Duodenal mucosa (tissue), 2 donors: ENCODE measurements around the gene HK1.

ENCODE experiments used
- H3K27ac ChIP-seq: one replicate; pipeline ENCODE4 v1.7.0; 2013; ENCODE audit warnings: low read depth, low read length
- H3K27me3 ChIP-seq, 2 donors: one replicate each; pipeline ENCODE4 v1.7.0; 2013; ENCODE audit warnings: low read length in 2 of 2, control low read depth in 1 of 2; ENCODE audit not compliant: insufficient read depth in 2 of 2, control insufficient read depth in 1 of 2
- H3K36me3 ChIP-seq, 2 donors: one replicate each; pipeline ENCODE4 v1.7.0; 2013; ENCODE audit warnings: low read length in 2 of 2, control low read depth in 1 of 2; ENCODE audit not compliant: insufficient read depth in 2 of 2, control insufficient read depth in 1 of 2
- H3K4me1 ChIP-seq, 2 donors: one replicate each; pipeline ENCODE4 v1.7.0; 2013; ENCODE audit warnings: low read length in 2 of 2, control low read depth in 1 of 2; ENCODE audit not compliant: insufficient read depth in 2 of 2, control insufficient read depth in 1 of 2
- H3K4me3 ChIP-seq, 2 donors: one replicate each; pipeline ENCODE4 v1.7.0; 2013; ENCODE audit warnings: low read length in 2 of 2, low read depth in 1 of 2
- H3K9ac ChIP-seq, 2 donors: one replicate each; pipeline ENCODE4 v1.7.0; 2013; ENCODE audit warnings: low read length in 2 of 2, low read depth in 1 of 2
- H3K9me3 ChIP-seq, 2 donors: one replicate each; pipeline ENCODE4 v1.7.0; 2013; ENCODE audit warnings: low read length in 2 of 2, control low read depth in 1 of 2; ENCODE audit not compliant: control insufficient read depth in 1 of 2

Gene HK1

DNA sequence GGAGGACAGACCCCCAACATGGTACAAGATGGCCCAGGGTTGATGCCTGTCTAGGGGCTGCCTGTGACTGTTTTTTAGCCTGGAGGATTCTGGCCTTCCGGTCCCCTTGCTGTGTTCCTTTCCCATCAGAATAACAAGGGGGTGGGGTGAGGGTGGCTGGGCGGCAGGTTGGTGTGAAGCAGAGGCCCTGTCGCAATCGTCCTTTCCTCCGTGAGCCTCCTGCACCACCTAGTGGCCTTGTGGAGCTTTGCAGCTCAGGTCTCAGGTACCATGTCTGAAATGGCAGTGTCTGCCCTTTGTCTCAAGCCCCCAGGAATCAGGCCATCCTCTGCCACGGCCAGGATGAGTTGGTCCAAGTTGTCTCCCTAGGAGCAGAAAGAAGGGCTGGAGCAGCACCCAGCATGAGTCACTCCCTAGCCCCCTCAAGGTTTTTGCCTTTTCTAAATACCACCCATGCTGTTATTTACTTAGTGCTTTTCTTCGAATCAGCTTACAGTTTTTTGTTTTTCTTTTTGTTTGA lies 114.2 kb downstream of the HK1 start:
- Histone ChIP-seq H3K27me3 (no peaks in the 10 kb centered on the region), H3K27ac (no peak overlapping the region), H3K9me3 (no peaks in the 10 kb centered on the region), H3K9ac (no peak overlapping the region), H3K36me3 (peaks cover 6 to 30% of the 10 kb centered on the region in 2 donors), H3K4me3 (no peak overlapping the region), H3K4me1 (no peaks in the 10 kb centered on the region)

DNA sequence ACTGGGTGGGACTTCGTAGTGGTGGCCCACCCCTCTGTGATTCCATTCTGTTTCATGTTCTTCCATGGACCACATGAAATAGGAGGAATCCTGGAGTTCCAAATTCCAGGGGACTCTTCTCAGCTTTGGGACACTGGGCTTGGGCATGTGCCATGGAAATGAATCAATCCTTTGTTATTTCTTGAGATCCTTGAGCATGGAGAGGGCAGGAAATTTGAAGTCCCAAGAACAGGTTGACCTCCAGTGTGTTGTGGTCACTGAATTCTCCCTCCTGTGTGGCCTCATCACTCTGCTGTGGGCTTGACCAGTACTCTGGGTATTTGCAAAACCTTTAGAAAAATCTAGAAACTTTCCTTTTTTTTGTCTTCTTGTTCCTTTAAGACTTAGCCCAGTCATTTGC lies 115.7 kb downstream of the HK1 start:
- H3K36me3 ChIP-seq, result peaks cover 2 to 28% of the 10 kb centered on the region in 2 donors
- H3K9ac ChIP-seq, result no peak overlapping the region
- no peaks in the 10 kb centered on the region for H3K4me1 ChIP-seq
- H3K27ac ChIP-seq, result no peak overlapping the region
- no peaks in the 10 kb centered on the region for H3K9me3 ChIP-seq
- no peaks in the 10 kb centered on the region for H3K27me3 ChIP-seq
- no peak overlapping the region for H3K4me3 ChIP-seq

DNA sequence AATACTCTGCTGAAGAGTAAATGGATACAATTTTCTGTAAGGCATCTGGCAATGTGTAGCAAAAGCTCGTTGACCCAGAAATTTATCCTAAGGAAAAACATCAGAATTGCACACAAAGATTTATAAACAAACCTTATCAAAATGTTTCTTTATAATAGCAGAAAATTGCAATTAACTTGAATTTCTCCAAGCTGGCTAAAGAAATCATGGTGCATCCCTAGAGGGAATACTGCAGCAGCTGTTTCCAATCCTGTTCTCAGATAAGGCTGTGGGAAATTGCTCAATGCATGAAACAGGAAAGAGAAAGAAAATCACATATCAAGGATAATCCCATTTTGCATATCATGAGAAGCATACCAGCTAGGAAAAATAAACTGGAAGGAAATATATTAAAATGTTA lies 119.7 kb downstream of the HK1 start:
- H3K9me3 ChIP-seq, result no peaks in the 10 kb centered on the region
- peaks cover 0 to 37% of the 10 kb centered on the region in 2 donors for H3K36me3 ChIP-seq
- H3K9ac ChIP-seq, result no peak overlapping the region
- no peaks in the 10 kb centered on the region for H3K4me1 ChIP-seq
- no peak overlapping the region for H3K27ac ChIP-seq
- H3K4me3 ChIP-seq, result no peak overlapping the region
- H3K27me3 ChIP-seq, result no peaks in the 10 kb centered on the region

DNA sequence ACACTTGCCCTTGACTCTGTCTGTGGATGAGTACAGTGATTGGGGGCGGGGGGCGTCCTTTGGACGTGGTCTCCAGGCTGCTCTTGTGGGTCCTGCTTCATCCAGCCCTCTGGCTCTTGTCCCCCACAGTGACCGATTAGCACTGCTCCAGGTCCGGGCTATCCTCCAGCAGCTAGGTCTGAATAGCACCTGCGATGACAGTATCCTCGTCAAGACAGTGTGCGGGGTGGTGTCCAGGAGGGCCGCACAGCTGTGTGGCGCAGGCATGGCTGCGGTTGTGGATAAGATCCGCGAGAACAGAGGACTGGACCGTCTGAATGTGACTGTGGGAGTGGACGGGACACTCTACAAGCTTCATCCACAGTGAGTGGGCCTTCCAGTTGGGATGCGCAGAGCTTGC lies 120.2 kb downstream of the HK1 start:
- Histone ChIP-seq H3K27me3 (no peaks in the 10 kb centered on the region), H3K9ac (no peak overlapping the region), H3K4me3 (no peak overlapping the region), H3K36me3 (peaks cover 0 to 36% of the 10 kb centered on the region in 2 donors), H3K9me3 (no peaks in the 10 kb centered on the region), H3K27ac (no peak overlapping the region), H3K4me1 (no peaks in the 10 kb centered on the region)

DNA sequence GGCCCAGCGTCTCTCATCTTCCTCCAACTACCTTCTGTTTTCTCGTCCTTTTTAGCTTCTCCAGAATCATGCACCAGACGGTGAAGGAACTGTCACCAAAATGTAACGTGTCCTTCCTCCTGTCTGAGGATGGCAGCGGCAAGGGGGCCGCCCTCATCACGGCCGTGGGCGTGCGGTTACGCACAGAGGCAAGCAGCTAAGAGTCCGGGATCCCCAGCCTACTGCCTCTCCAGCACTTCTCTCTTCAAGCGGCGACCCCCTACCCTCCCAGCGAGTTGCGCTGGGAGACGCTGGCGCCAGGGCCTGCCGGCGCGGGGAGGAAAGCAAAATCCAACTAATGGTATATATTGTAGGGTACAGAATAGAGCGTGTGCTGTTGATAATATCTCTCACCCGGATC lies 122.6 kb downstream of the HK1 start:
- H3K4me3 ChIP-seq, result no peak overlapping the region
- no peaks in the 10 kb centered on the region for H3K9me3 ChIP-seq
- H3K4me1 ChIP-seq, result no peaks in the 10 kb centered on the region
- H3K36me3 ChIP-seq, result peaks cover 0 to 30% of the 10 kb centered on the region in 2 donors
- no peak overlapping the region for H3K9ac ChIP-seq
- no peak overlapping the region for H3K27ac ChIP-seq
- no peaks in the 10 kb centered on the region for H3K27me3 ChIP-seq

DNA sequence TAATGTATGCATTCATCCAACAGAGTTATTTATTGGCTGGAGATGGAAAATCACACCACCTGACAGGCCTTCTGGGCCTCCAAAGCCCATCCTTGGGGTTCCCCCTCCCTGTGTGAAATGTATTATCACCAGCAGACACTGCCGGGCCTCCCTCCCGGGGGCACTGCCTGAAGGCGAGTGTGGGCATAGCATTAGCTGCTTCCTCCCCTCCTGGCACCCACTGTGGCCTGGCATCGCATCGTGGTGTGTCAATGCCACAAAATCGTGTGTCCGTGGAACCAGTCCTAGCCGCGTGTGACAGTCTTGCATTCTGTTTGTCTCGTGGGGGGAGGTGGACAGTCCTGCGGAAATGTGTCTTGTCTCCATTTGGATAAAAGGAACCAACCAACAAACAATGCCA lies 123.1 kb downstream of the HK1 start:
- H3K27me3 ChIP-seq, result no peaks in the 10 kb centered on the region
- H3K9me3 ChIP-seq, result no peaks in the 10 kb centered on the region
- H3K9ac ChIP-seq, result no peak overlapping the region
- H3K4me3 ChIP-seq, result no peak overlapping the region
- no peaks in the 10 kb centered on the region for H3K4me1 ChIP-seq
- no peak overlapping the region for H3K27ac ChIP-seq
- H3K36me3 ChIP-seq, result peaks cover 0 to 30% of the 10 kb centered on the region in 2 donors

DNA sequence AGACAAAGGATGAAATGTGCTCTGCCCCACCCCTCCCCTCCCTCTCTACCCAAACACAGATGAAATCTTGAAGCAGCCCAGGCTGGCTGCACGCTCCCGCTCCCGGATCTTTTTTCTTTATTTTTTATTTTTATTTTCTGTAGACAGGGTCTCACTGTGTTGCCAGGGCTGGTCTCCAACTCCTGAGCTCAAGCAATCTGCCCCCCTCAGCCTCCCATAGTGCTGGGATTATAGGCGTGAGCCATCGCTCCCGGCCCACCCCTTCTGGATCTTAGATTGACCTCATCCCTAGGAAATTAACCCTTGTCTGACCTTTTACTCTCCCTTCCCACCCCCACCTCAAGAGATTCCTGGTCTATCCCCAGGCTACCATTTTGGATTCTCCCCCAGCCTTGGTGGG lies 124.1 kb downstream of the HK1 start:
- peaks cover 0 to 27% of the 10 kb centered on the region in 2 donors for H3K36me3 ChIP-seq
- no peak overlapping the region for H3K9ac ChIP-seq
- H3K27ac ChIP-seq, result no peak overlapping the region
- no peaks in the 10 kb centered on the region for H3K4me1 ChIP-seq
- H3K27me3 ChIP-seq, result no peaks in the 10 kb centered on the region
- H3K4me3 ChIP-seq, result no peak overlapping the region
- H3K9me3 ChIP-seq, result no peaks in the 10 kb centered on the region

DNA sequence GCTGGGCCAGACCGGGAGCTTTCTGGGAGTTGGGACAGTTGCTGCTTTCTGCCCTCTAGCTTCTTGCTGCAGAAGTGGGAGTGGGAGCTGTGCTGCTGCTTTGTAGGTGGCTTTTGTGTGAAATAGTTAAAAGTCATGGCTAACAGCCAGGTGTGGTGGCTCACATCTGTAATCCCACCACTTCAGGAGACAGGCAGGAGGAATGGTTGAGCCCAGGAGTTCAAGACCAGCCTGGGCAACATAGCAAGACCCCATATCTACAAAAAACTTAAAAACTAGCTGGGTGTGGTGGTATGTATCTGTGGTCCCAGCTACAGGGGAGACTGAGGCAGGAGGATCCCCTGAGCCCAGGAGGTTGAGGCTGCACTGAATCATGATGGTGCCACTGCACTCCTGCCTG lies 124.8 kb downstream of the HK1 start:
- Histone ChIP-seq H3K4me1 (peaks cover 2 to 4% of the 10 kb centered on the region in 2 donors), H3K27me3 (no peaks in the 10 kb centered on the region), H3K4me3 (no peak overlapping the region), H3K36me3 (peaks cover 0 to 26% of the 10 kb centered on the region in 2 donors), H3K9ac (no peak overlapping the region), H3K9me3 (no peaks in the 10 kb centered on the region), H3K27ac (no peak overlapping the region)

DNA sequence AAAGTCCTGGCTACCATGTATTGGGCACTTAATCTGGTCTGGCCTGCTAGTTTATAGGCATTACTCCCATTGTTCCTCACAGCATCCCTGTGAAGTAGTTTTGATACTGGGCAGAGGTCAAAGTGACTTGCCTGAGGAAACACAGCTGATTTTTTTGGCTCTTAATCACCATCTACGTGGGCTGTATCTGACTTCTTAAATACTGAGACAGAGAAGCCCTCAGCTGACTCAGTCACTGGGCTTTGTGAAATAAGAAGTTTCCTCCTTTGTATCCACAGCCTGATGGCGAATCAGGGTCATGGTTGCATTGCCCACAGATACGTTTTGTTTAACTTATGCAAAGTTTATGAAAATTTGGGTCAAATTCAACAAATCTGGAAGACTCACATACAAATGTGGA lies 125.2 kb downstream of the HK1 start:
- Histone ChIP-seq H3K9ac (no peak overlapping the region), H3K27ac (no peak overlapping the region), H3K9me3 (no peaks in the 10 kb centered on the region), H3K36me3 (peaks cover 0 to 22% of the 10 kb centered on the region in 2 donors), H3K4me3 (no peak overlapping the region), H3K27me3 (no peaks in the 10 kb centered on the region), H3K4me1 (peaks cover 3 to 5% of the 10 kb centered on the region in 2 donors)

DNA sequence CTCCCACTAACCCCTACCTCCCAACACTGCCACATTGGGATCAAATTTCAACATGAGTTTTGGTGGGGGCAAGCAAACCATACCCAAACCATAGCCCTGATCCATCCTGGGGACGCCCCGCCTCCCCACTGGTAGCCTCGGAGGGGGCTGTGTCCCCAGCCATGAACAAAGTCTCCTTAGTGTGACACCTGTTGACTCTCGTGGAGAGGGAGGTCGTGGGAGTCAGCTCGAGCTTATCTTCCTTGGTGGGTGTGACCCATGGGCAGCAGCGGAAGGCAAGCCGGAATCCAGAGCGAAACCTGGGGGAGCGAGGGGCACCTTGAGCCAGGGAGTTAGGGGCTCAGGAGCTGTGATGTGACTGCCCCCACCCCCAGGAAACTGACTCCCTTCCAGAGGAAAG lies 126.5 kb downstream of the HK1 start:
- H3K9ac ChIP-seq, result no peak overlapping the region
- H3K27ac ChIP-seq, result no peak overlapping the region
- peaks cover 8 to 11% of the 10 kb centered on the region in 2 donors for H3K4me1 ChIP-seq
- H3K27me3 ChIP-seq, result no peaks in the 10 kb centered on the region
- H3K9me3 ChIP-seq, result no peaks in the 10 kb centered on the region
- peaks cover 0 to 12% of the 10 kb centered on the region in 2 donors for H3K36me3 ChIP-seq
- H3K4me3 ChIP-seq, result no peak overlapping the region

DNA sequence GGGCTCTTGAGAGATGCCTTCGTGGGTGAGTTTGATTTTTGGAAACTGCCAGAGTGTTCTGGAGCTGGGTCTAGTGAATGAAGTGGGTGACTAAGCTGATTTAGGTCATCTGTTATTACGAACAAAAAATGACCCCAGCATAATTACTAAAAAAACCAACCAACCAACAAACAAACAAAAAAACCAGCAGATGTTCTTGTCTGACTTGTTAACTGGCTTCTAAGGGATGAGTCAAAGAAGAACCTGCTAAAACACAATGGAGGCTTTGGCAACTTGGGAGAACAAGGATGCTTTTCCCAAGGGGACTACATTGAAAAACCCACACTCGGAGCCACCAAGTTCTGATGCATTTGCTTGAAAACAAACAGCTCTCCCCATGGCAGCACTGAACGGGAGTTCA lies 126.9 kb downstream of the HK1 start:
- Histone ChIP-seq H3K4me3 (no peak overlapping the region), H3K9me3 (no peaks in the 10 kb centered on the region), H3K27me3 (no peaks in the 10 kb centered on the region), H3K36me3 (peaks cover 0 to 11% of the 10 kb centered on the region in 2 donors), H3K9ac (no peak overlapping the region), H3K4me1 (peaks cover 8 to 11% of the 10 kb centered on the region in 2 donors), H3K27ac (no peak overlapping the region)
